ENCODE measurements around the gene EFNA5. TPM values are rescaled to one million over a fixed set of nuclear protein-coding genes. Genes with fewer than 3 reads are reported as not detected.

Gene EFNA5
- total RNA-seq, 3 donors from 2014 or later (not counting 1 experiment from before 2014, with no cell fraction given): 2.2 to 8.1 (median 4.3) TPM

DNA sequence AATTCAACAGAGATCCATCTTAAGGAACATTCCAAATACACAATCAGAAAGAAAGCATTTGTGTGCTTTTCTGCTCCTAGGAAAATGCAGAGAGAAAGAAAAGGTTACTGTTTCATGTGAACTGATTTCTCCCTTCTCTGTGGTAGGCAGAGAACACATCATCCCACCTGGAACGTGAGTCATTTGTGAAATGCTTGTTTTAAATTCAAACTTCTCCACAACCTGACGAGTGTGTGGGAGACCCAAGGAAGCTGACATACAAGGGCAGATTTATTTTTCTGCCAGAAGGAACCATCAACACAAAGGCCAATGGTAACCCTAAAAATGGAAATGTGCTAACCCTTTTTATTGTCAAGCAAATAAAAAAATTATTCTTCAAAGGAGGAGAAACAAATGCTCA is 156.4 kb downstream of the EFNA5 start:
- Mint-ChIP-seq H3K4me1 (peaks cover 0 to 4% of the 10 kb centered on the region in 2 donors), H3K27me3 (ENCODE audit: low read depth in 2 of 2) (no peaks in the 10 kb centered on the region), H3K27ac (no peak overlapping the region), H3K4me3 (no peak overlapping the region), H3K36me3 (no peaks in the 10 kb centered on the region), H3K9me3 (no peaks in the 10 kb centered on the region)
- Histone ChIP-seq H3K4me3 (ENCODE audit: low read length) (no peak overlapping the region), H3K27me3 (ENCODE audit: control insufficient read depth, insufficient read depth, low read length) (no peaks in the 10 kb centered on the region), H3K27ac (ENCODE audit: low read length) (no peak overlapping the region), H3K36me3 (ENCODE audit: control insufficient read depth, insufficient read depth, low read length) (no peaks in the 10 kb centered on the region), H3K4me1 (ENCODE audit: control insufficient read depth, insufficient read depth, low read length) (no peaks in the 10 kb centered on the region), H3K9me3 (ENCODE audit: control insufficient read depth, insufficient read depth, low read length) (no peaks in the 10 kb centered on the region)
- no peak for DNase-seq
- WGBS (ENCODE audit: insufficient coverage): 93% methylated on average over 2 of the region's 2 CpGs
- ATAC-seq: no peak
- TF ChIP-seq, protein P1, sequence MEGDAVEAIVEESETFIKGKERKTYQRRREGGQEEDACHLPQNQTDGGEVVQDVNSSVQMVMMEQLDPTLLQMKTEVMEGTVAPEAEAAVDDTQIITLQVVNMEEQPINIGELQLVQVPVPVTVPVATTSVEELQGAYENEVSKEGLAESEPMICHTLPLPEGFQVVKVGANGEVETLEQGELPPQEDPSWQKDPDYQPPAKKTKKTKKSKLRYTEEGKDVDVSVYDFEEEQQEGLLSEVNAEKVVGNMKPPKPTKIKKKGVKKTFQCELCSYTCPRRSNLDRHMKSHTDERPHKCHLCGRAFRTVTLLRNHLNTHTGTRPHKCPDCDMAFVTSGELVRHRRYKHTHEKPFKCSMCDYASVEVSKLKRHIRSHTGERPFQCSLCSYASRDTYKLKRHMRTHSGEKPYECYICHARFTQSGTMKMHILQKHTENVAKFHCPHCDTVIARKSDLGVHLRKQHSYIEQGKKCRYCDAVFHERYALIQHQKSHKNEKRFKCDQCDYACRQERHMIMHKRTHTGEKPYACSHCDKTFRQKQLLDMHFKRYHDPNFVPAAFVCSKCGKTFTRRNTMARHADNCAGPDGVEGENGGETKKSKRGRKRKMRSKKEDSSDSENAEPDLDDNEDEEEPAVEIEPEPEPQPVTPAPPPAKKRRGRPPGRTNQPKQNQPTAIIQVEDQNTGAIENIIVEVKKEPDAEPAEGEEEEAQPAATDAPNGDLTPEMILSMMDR (IDR thresholded peaks at IDR 0.05): no peak
- intact Hi-C loops (cut with micrococcal nuclease): no loop called here

DNA sequence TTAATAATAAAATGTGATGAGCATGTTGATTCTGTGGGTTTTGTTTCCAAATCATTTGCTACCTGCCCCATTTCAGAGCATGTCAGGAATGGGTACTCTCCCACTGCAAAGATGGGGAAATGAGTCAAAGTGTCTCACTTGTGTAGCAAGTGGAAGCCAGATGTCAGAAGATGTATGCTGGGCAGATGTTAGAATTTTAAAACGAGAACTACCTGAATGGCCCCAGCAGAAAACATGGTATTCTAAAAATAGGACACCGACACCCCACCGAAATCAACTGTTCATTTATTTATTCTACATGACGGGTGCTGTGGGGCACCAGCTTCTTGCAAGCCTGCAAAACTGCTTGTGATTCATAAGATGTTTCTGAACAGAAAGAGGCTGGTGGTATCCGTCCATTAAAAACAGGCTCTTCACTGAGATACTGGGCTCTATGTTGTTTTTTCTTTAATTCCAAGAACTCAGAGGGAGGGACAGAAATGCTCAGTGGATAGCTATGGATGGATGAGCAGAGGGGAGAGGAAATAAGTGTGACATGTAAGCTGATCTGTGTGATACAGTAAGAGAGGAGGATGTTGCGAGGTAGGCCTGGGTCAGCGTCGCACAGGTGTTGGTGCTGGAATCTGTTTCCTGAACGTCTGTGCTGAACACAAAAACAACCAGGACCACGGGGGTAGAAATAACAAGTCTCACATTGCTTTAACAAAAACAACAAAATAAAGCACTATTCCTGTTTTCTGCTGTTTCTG is 157.2 kb downstream of the EFNA5 start:
- no peaks in the 10 kb centered on the region for H3K9me3 Mint-ChIP-seq
- intact Hi-C loops (cut with micrococcal nuclease): no loop called here
- WGBS (ENCODE audit: insufficient coverage): 68% methylated on average over 10 of the region's 10 CpGs
- no peak overlapping the region for H3K27ac Mint-ChIP-seq
- no peak overlapping the region for H3K27ac ChIP-seq (ENCODE audit: low read length)
- no peaks in the 10 kb centered on the region for H3K27me3 ChIP-seq (ENCODE audit: control insufficient read depth, insufficient read depth, low read length)
- H3K36me3 ChIP-seq (ENCODE audit: control insufficient read depth, insufficient read depth, low read length): no peaks in the 10 kb centered on the region
- H3K36me3 Mint-ChIP-seq: no peaks in the 10 kb centered on the region
- H3K4me3 Mint-ChIP-seq: no peak overlapping the region
- ATAC-seq: no peak
- H3K9me3 ChIP-seq (ENCODE audit: control insufficient read depth, insufficient read depth, low read length): no peaks in the 10 kb centered on the region
- no peaks in the 10 kb centered on the region for H3K27me3 Mint-ChIP-seq (ENCODE audit: low read depth in 2 of 2)
- H3K4me1 ChIP-seq (ENCODE audit: control insufficient read depth, insufficient read depth, low read length): no peaks in the 10 kb centered on the region
- TF ChIP-seq, protein P1 (IDR thresholded peaks at IDR 0.05): no peak
- no peaks in the 10 kb centered on the region for H3K4me1 Mint-ChIP-seq
- no peak for DNase-seq
- no peak overlapping the region for H3K4me3 ChIP-seq (ENCODE audit: low read length)

DNA sequence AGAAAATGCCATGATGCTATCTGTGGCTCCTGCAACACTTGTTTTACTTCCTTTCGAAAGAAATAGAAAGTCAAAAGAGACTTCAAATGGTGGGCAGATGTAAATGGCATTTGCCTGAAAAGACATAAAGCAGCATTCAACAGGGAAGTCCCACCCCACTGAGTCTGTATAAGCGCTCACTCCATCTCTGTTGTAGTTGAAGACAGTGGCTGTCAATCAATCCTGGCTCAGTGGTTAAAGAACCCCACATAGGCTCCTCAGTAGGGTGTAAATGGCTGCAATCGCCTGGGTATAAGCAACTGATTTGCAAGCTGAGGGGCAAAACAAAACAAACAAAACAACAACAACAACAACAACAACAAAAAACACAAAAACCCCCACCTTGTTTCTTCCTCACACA is 158.7 kb downstream of the EFNA5 start:
- H3K27me3 Mint-ChIP-seq (ENCODE audit: low read depth in 2 of 2): no peaks in the 10 kb centered on the region
- no peak overlapping the region for H3K27ac Mint-ChIP-seq
- Histone ChIP-seq H3K27me3 (ENCODE audit: control insufficient read depth, insufficient read depth, low read length) (no peaks in the 10 kb centered on the region), H3K4me3 (ENCODE audit: low read length) (no peak overlapping the region), H3K9me3 (ENCODE audit: control insufficient read depth, insufficient read depth, low read length) (no peaks in the 10 kb centered on the region), H3K36me3 (ENCODE audit: control insufficient read depth, insufficient read depth, low read length) (no peaks in the 10 kb centered on the region), H3K4me1 (ENCODE audit: control insufficient read depth, insufficient read depth, low read length) (no peaks in the 10 kb centered on the region), H3K27ac (ENCODE audit: low read length) (no peak overlapping the region)
- no peak overlapping the region for H3K4me3 Mint-ChIP-seq
- WGBS (ENCODE audit: insufficient coverage): 98% methylated on average over 3 of the region's 3 CpGs
- ATAC-seq (no peak), DNase-seq (no peak)
- H3K4me1 Mint-ChIP-seq: no peaks in the 10 kb centered on the region
- TF ChIP-seq, protein P1 (IDR thresholded peaks at IDR 0.05): no peak
- no peaks in the 10 kb centered on the region for H3K9me3 Mint-ChIP-seq
- no peaks in the 10 kb centered on the region for H3K36me3 Mint-ChIP-seq
- intact Hi-C loops (cut with micrococcal nuclease): no loop called here

- Histone ChIP-seq H3K4me3 (ENCODE audit: low read length) (no peak overlapping the region), H3K27me3 (ENCODE audit: control insufficient read depth, insufficient read depth, low read length) (peaks cover 5% of the 10 kb centered on the region), H3K27ac (ENCODE audit: low read length) (no peak overlapping the region), H3K9me3 (ENCODE audit: control insufficient read depth, insufficient read depth, low read length) (no peaks in the 10 kb centered on the region), H3K36me3 (ENCODE audit: control insufficient read depth, insufficient read depth, low read length) (no peaks in the 10 kb centered on the region), H3K4me1 (ENCODE audit: control insufficient read depth, insufficient read depth, low read length) (no peaks in the 10 kb centered on the region)
- no peak for ATAC-seq
- DNase-seq: no peak
- 95% methylated on average over 3 of the region's 3 CpGs for WGBS (ENCODE audit: insufficient coverage)
- Mint-ChIP-seq H3K27ac (no peak overlapping the region), H3K27me3 (ENCODE audit: low read depth in 2 of 2) (peaks cover 0 to 3% of the 10 kb centered on the region in 2 donors), H3K36me3 (no peaks in the 10 kb centered on the region), H3K4me3 (no peak overlapping the region), H3K9me3 (no peaks in the 10 kb centered on the region), H3K4me1 (no peaks in the 10 kb centered on the region)
- intact Hi-C loops (cut with micrococcal nuclease): no loop called here
- TF ChIP-seq, protein P1 (IDR thresholded peaks at IDR 0.05): no peak
These were observed 160.6 kb downstream of the EFNA5 start for GRCh38 chr5:107510125-107510524.

All from natural killer cell (primary cell).